GM21526 (cell line): ENCODE measurements around the gene IDI1.
"Not testable (repeated sequence)": the region's sequence is repeated elsewhere in the genome, so short reads cannot be mapped to it uniquely, and the experiment has no call there.

Experiments used
- ATAC-seq: cut with Tn5 transposase; IDR thresholded peaks from one replicate; pipeline ENCODE4 v1.9.1; 2021; ENCODE audit warnings: moderate library complexity; ENCODE audit not compliant: unreplicated experiment, low FRiP score

Gene IDI1

GRCh38 chr10:1036341-1036791, 12.6 kb downstream of the IDI1 start:
- ATAC-seq: peak; percentile 69

- ATAC-seq: no peak
Observed at GRCh38 chr10:1035201-1035600, 13.7 kb downstream of the IDI1 start.

- no peak for ATAC-seq
Observed at GRCh38 chr10:1034758-1035157, 14.2 kb downstream of the IDI1 start.

GRCh38 chr10:1033601-1034000, 15.3 kb downstream of the IDI1 start:
- no peak for ATAC-seq

GRCh38 chr10:1029838-1030237, 19.1 kb downstream of the IDI1 start:
- no peak for ATAC-seq

- ATAC-seq: no peak
Observed at GRCh38 chr10:1026578-1026977, 22.3 kb downstream of the IDI1 start.

GRCh38 chr10:1025683-1026082, 23.2 kb downstream of the IDI1 start, which contains the start of gene IDI2:
Gene IDI2, minus strand, starts transcription at chr10:1025859. Its CDS starts 1,136 bp downstream, at chr10:1024723.
- ATAC-seq: no peak

- no peak for ATAC-seq
Observed at GRCh38 chr10:1024103-1024502, 24.8 kb downstream of the IDI1 start.

GRCh38 chr10:1022413-1022812, 26.5 kb downstream of the IDI1 start:
- ATAC-seq: no peak

- ATAC-seq: no peak
Observed at GRCh38 chr10:1020958-1021357, 28.0 kb downstream of the IDI1 start.

- ATAC-seq: no peak
Observed at GRCh38 chr10:1020460-1020859, 28.5 kb downstream of the IDI1 start.

- no peak for ATAC-seq
Observed at GRCh38 chr10:1019362-1019761, 29.6 kb downstream of the IDI1 start.

GRCh38 chr10:1015688-1016087, 33.2 kb downstream of the IDI1 start:
- ATAC-seq: no peak

GRCh38 chr10:1011696-1012095, 37.2 kb downstream of the IDI1 start:
- no peak for ATAC-seq

- no peak for ATAC-seq
Observed at GRCh38 chr10:1010703-1011102, 38.2 kb downstream of the IDI1 start.

- ATAC-seq: not testable (repeated sequence)
Observed at GRCh38 chr10:1009947-1010346, 39.0 kb downstream of the IDI1 start.

GRCh38 chr10:1009071-1009494, 39.8 kb downstream of the IDI1 start:
- ATAC-seq: no peak

GRCh38 chr10:1007583-1007982, 41.3 kb downstream of the IDI1 start:
- no peak for ATAC-seq

- no peak for ATAC-seq
Observed at GRCh38 chr10:1006573-1006972, 42.3 kb downstream of the IDI1 start.

GRCh38 chr10:1003884-1004670, 44.8 kb downstream of the IDI1 start:
- ATAC-seq: no peak

- no peak for ATAC-seq
Observed at GRCh38 chr10:1002425-1003006, 46.4 kb downstream of the IDI1 start.
